Fibroblast of skin of scalp (primary cell): ENCODE results near the gene ACSL5.

Source experiments
- DNase-seq: peaks from one replicate; pipeline ENCODE4 v3.0.0-alpha.2; 2013

The ACSL5 gene

DNA sequence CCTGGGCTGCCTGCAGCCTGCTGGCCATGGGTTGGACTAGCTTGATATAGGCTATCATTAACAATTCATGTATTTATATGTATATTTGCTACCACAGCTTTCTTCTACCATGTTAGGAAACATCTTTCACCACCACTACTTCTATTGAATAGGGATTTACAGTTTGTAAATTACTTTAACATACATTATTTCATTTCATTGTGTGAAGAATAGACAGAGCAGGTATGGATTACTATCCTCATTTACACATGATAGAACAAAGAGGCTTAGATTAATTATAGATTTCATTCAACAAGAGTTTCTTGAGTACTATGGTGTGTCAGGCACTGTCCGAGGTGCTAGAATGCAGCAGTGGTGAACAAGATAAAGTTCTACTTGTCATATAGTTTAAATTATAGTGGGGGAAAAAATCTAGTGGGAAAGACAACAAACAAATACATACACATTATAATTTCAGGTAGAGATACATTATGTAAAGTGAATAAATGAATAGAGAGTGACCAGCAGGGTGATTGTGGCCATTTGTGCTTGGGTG is 93.7 kb downstream of the ACSL5 start:
- no peak for DNase-seq

DNA sequence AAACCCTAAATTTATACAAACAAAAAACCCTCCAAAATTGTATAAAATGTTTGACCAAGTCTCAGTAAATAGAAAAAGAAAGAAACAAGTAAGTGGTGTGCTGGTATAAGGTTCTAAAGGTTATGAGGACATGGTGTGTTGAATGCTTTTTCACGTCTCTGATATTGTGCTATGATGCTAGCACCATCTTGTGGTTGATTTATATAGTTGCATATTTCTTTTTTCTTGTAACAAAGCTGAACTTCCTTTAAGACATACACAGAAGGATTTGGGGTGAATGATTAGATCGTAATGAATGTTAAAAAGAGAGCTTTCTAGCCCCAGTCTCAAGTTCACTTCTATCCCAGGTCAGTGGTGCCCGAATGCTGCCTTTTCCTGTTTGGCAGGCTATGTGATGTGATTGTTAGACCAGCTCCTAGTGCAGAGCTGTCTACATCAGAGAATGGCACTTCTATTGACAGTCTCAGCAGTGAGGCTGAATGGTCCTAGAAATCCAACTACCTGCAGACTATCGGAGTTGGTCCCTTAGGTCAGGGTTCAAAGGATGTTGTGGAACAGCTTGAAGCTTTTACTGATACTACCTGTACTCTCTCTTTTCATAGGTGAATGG is 98.1 kb downstream of the ACSL5 start:
- peak; percentile 45 for DNase-seq

- peak; percentile 47 for DNase-seq
Observed at GRCh38 chr10:112475575-112476218, 101.8 kb downstream of the ACSL5 start.
